ENCODE results near the gene ADIRF. TPM values are rescaled to one million over a fixed set of nuclear protein-coding genes. Genes with fewer than 3 reads are reported as not detected.
"Not testable (repeated sequence)": the region's sequence is repeated elsewhere in the genome, so short reads cannot be mapped to it uniquely, and the experiment has no call there.

Gene ADIRF
- total RNA-seq, 4 donors from 2014 or later: 79.1 to 131 (median 104) TPM

GRCh38 chr10:87018127-87018526, 49.8 kb downstream of the ADIRF start:
- not testable (repeated sequence) for DNase-seq (ENCODE audit: low spot score in 2 of 2); H3K36me3 ChIP-seq; H3K27me3 ChIP-seq; H3K9me3 ChIP-seq; H3K4me3 ChIP-seq; H3K27ac ChIP-seq; H3K4me1 ChIP-seq
- 65% methylated on average over 6 of the region's 6 CpGs for WGBS

- WGBS: 100% methylated on average over 2 of the region's 6 CpGs
- not testable (repeated sequence) for H3K27ac ChIP-seq; DNase-seq (ENCODE audit: low spot score in 2 of 2); H3K27me3 ChIP-seq; H3K9me3 ChIP-seq; H3K36me3 ChIP-seq; H3K4me3 ChIP-seq; H3K4me1 ChIP-seq
Observed at GRCh38 chr10:87019066-87019465, 50.8 kb downstream of the ADIRF start.

- DNase-seq (ENCODE audit: low spot score in 2 of 2); H3K9me3 ChIP-seq; H3K4me1 ChIP-seq; H3K27me3 ChIP-seq; H3K36me3 ChIP-seq; H3K4me3 ChIP-seq: not testable (repeated sequence)
- WGBS: 80% methylated on average over 1 of the region's 1 CpG
- peak overlapping the region; percentile 56 for H3K27ac ChIP-seq
Observed at GRCh38 chr10:87019504-87019903, 51.2 kb downstream of the ADIRF start.

- H3K36me3 ChIP-seq; DNase-seq (ENCODE audit: low spot score in 2 of 2); H3K27me3 ChIP-seq; H3K4me3 ChIP-seq; H3K9me3 ChIP-seq; H3K4me1 ChIP-seq: not testable (repeated sequence)
- H3K27ac ChIP-seq: peak within 1 kb of the TSS; percentile 56
- 86% methylated on average over 6 of the region's 9 CpGs for WGBS
Observed at GRCh38 chr10:87020056-87020455, 51.8 kb downstream of the ADIRF start, which contains the start of gene FAM25A. FAM25A (plus strand) TSS chr10:87020294; CDS start chr10:87020325, 31 bp downstream.

Other genes with a start within 250 kb of the ADIRF start
- gene BMPR1A, start 211.9 kb upstream of the ADIRF start, total RNA-seq: 10 to 100 TPM; 21.1 to 33.3 (median 26.7) TPM
- 10 to 100 TPM; 23.1 to 77.6 (median 40.7) TPM for gene MMRN2, start 10.9 kb upstream of the ADIRF start, total RNA-seq
- gene SNCG, start 9.9 kb upstream of the ADIRF start, total RNA-seq: 10 to 100 TPM; 20.7 to 27.1 (median 24.6) TPM
- gene FAM25A, start 51.8 kb downstream of the ADIRF start, total RNA-seq: 100 to 1,000 TPM; 178 to 699 (median 512) TPM
- 100 to 1,000 TPM; 160 to 187 (median 174) TPM for gene GLUD1, start 126.4 kb downstream of the ADIRF start, total RNA-seq
- 10 to 100 TPM; 18.0 to 36.1 (median 20.8) TPM for gene SHLD2, start 126.7 kb downstream of the ADIRF start, total RNA-seq